A549 (cell line): ENCODE results near the gene ARHGEF37. TPM values are rescaled to one million over a fixed set of nuclear protein-coding genes. Genes with fewer than 3 reads are reported as not detected.

ENCODE experiments used
- ATAC-seq, 2 experiments: fragments of 200-7000 bp in 1 of 2; fragments of >200 bp in 1 of 2; cut with Nextera tagmentation in 1 of 2; cut with Tn5 transposase in 1 of 2; 3 replicates each; pipeline versions ENCODE4 v1.8.0 to v1.9.1; 2018 to 2020; ENCODE audit warnings: mild to moderate bottlenecking in 1 of 2, moderate library complexity in 1 of 2
- CTCF ChIA-PET: fragments of 300-600 bp; sonication (Branson Sonifier 250); formaldehyde crosslinking; extraction: SDS; loops from one replicate; lab custom pipeline; 2021; ENCODE audit warnings: antibody characterized with exemption, inconsistent platforms; lab: Yijun Ruan, JAX
- POLR2A ChIA-PET: fragments of 350-600 bp; formaldehyde crosslinking; extraction: SDS; loops from one replicate; lab custom pipeline; 2021; ENCODE audit warnings: antibody characterized with exemption, inconsistent platforms; lab: Yijun Ruan, JAX
- DNase-seq, 2 experiments: peaks; one replicate each; pipeline versions ENCODE4 v3.0.0 to v3.0.0-alpha.2; 2011 to 2016; ENCODE audit warnings: low read depth in 1 of 2, low spot score in 1 of 2
- FAIRE-seq: peaks from 2 replicates; lab custom pipeline; 2011; peaks lifted over from hg19 to GRCh38; lab: Jason Lieb, UNC
- H3K27ac ChIP-seq, 2 experiments: fragments of >200 bp; sonication (Bioruptor Twin); formaldehyde crosslinking; 3 replicates each; pipeline ENCODE4 v1.5.1; 2016 to 2017
- H3K4me1 ChIP-seq: fragments of >200 bp; sonication (Bioruptor Twin); formaldehyde crosslinking; 3 replicates; pipeline ENCODE4 v1.6.1; 2016
- H3K4me2 ChIP-seq: fragments of >200 bp; sonication (Bioruptor Twin); formaldehyde crosslinking; 3 replicates; pipeline ENCODE4 v1.6.1; 2016
- H3K4me3 ChIP-seq: fragments of >200 bp; sonication (Bioruptor Twin); formaldehyde crosslinking; 3 replicates; pipeline ENCODE4 v1.5.1; 2016
- H3K9me3 ChIP-seq: fragments of >200 bp; sonication (Bioruptor Twin); formaldehyde crosslinking; 3 replicates; pipeline ENCODE4 v1.6.1; 2016
- ATOH8 ChIP-seq: fragments of 250-450 bp; sonication (Bioruptor Pico); IDR thresholded peaks from 2 replicates; pipeline ENCODE4 v1.5.0; 2020; ENCODE audit warnings: low read depth, mild to moderate bottlenecking, moderate library complexity
- BCL3 ChIP-seq: fragments of >200 bp; sonication (Bioruptor Twin); formaldehyde crosslinking; IDR thresholded peaks from 3 replicates; pipeline ENCODE4 v1.6.1; 2016
- BHLHE40 ChIP-seq: IDR thresholded peaks from 2 replicates; pipeline ENCODE4 v1.6.1; 2012; ENCODE audit warnings: low read depth, low read length, inconsistent platforms
- CBX2 ChIP-seq: fragments of 200-600 bp; sonication (generic); IDR thresholded peaks from 2 replicates; pipeline ENCODE4 v1.6.1; 2016; ENCODE audit warnings: low read depth, mild to moderate bottlenecking, borderline replicate concordance
- CBX8 ChIP-seq: fragments of 200-600 bp; sonication (generic); IDR thresholded peaks from 2 replicates; pipeline ENCODE4 v1.6.1; 2016
- CHD4 ChIP-seq: fragments of 200-600 bp; sonication (generic); IDR thresholded peaks from 2 replicates; pipeline ENCODE4 v1.6.1; 2016; ENCODE audit warnings: antibody characterized with exemption, mild to moderate bottlenecking, borderline replicate concordance
- ESRRA ChIP-seq: fragments of 150-350 bp; IDR thresholded peaks from 2 replicates; pipeline ENCODE4 v1.6.1; 2014; ENCODE audit warnings: mild to moderate bottlenecking, low read length, borderline replicate concordance
- HEYL ChIP-seq: fragments of 250-450 bp; sonication (Bioruptor Pico); IDR thresholded peaks from 2 replicates; pipeline ENCODE4 v1.8.0; 2021; ENCODE audit warnings: mild to moderate bottlenecking, moderate library complexity
- HOXA7 ChIP-seq: fragments of 250-450 bp; sonication (Bioruptor Pico); IDR thresholded peaks from 2 replicates; pipeline ENCODE4 v1.5.0; 2020; ENCODE audit warnings: mild to moderate bottlenecking, moderate library complexity
- JUNB ChIP-seq: fragments of >200 bp; sonication (Bioruptor Twin); formaldehyde crosslinking; IDR thresholded peaks from 2 replicates; pipeline ENCODE4 v1.6.1; 2016
- MAFK ChIP-seq: fragments of 450-650 bp; IDR thresholded peaks from 2 replicates; pipeline ENCODE4 v1.6.1; 2014; ENCODE audit not compliant: partially characterized antibody
- MAZ ChIP-seq: fragments of 150-350 bp; IDR thresholded peaks from 2 replicates; pipeline ENCODE4 v1.6.1; 2014; ENCODE audit warnings: antibody characterized with exemption, low read depth, low read length, borderline replicate concordance
- MYC ChIP-seq: IDR thresholded peaks from 2 replicates; pipeline ENCODE4 v1.6.1; 2012; ENCODE audit warnings: mild to moderate bottlenecking, inconsistent platforms, low read length, improper control_type of control experiment, borderline replicate concordance
- NR3C1 ChIP-seq: fragments of >200 bp; sonication (Bioruptor Twin); formaldehyde crosslinking; IDR thresholded peaks from 3 replicates; pipeline ENCODE4 v1.6.1; 2017
- PBX3 ChIP-seq: IDR thresholded peaks from 2 replicates; pipeline ENCODE4 v1.6.1; 2012
- POLR2AphosphoS2 ChIP-seq: conservative IDR thresholded peaks from 2 replicates; pipeline ENCODE4 v1.6.1; 2012; ENCODE audit warnings: low read length, improper control_type of control experiment, inconsistent platforms
- RFX5 ChIP-seq: fragments of 450-650 bp; IDR thresholded peaks from 2 replicates; pipeline ENCODE4 v1.7.1; 2014; ENCODE audit warnings: antibody characterized with exemption, mild to moderate bottlenecking, moderate library complexity
- SREBF2 ChIP-seq: fragments of 450-650 bp; IDR thresholded peaks from 2 replicates; pipeline ENCODE4 v1.6.1; 2014; ENCODE audit warnings: mild to moderate bottlenecking, moderate library complexity
- ZC3H11A ChIP-seq: fragments of 450-650 bp; IDR thresholded peaks from 2 replicates; pipeline ENCODE4 v1.6.1; 2014; ENCODE audit warnings: antibody characterized with exemption, mild to moderate bottlenecking
- ZFP36 ChIP-seq: fragments of 450-650 bp; IDR thresholded peaks from 2 replicates; pipeline ENCODE4 v1.6.1; 2014; ENCODE audit warnings: borderline replicate concordance; ENCODE audit not compliant: partially characterized antibody
- ZNF302 ChIP-seq: fragments of 250-450 bp; sonication (Bioruptor Pico); IDR thresholded peaks from 2 replicates; pipeline ENCODE4 v1.9.0; 2021; ENCODE audit warnings: inconsistent platforms, mild to moderate bottlenecking, moderate library complexity
- WGBS: methylation state at CpG from one replicate; pipeline ENCODE4 v1.1.6; 2017; ENCODE audit errors: missing lambda C conversion rate; 5-methylcytosine and 5-hydroxymethylcytosine counted together
- polyA plus RNA-seq, 4 experiments: library from polyadenylated mRNA; depleted of rRNA in 3 of 4; stranded (reverse); fragments of >200 nt; fragmentation: RNase III in 1 of 4; extraction: RNeasy Plus Mini Kit Qiagen cat#74134 plus additional on column Dnase treatment in 1 of 4; gene quantifications; 2 replicates in 3 of 4; 3 replicates in 1 of 4; pipeline ENCODE4 v1.2.3, GENCODE V29; 2011 to 2017
- TF ChIP-seq, protein P1 (sequence below): IDR thresholded peaks from 2 replicates; pipeline ENCODE4 v1.6.1; 2012; ENCODE audit warnings: low read depth, borderline replicate concordance
- TF ChIP-seq, protein P2 (sequence below): fragments of 450-650 bp; IDR thresholded peaks from 2 replicates; pipeline ENCODE4 v1.6.1; 2014; ENCODE audit warnings: antibody characterized with exemption

Gene ARHGEF37
- polyA plus RNA-seq, 2 of the 4 experiments (the other 2 are of a cell fraction), result 1.2 to 1.5 TPM

- WGBS, result 77% methylated on average over 7 of the region's 7 CpGs
- Histone ChIP-seq H3K4me2 (no peak overlapping the region), H3K4me3 (no peak overlapping the region)
- DNase-seq, result no peak
- no peak for TF ChIP-seq MYC
- TF ChIP-seq BHLHE40, result no peak
- TF ChIP-seq SREBF2, result no peak
- TF ChIP-seq CBX8, result no peak
- no peak for TF ChIP-seq ZC3H11A
- no peak for TF ChIP-seq ZFP36
- TF ChIP-seq RFX5, result no peak
- TF ChIP-seq BCL3, result no peak
- TF ChIP-seq, all 56 proteins: peak for 0
- ATAC-seq (no peak), FAIRE-seq (no peak)
- Histone ChIP-seq H3K9me3 (no peaks in the 10 kb centered on the region), H3K27ac (no peak overlapping the region), H3K4me1 (no peaks in the 10 kb centered on the region)
- POLR2A ChIA-PET, result no interaction called here
- CTCF ChIA-PET, result interaction anchor here (1.0 to 15.6 kb wide), 9 partner anchors 11 to 350 kb away, joined by 3 to 579 read pairs (median 5); no protein-coding TSS in a partner anchor
Observed at GRCh38 chr5:149640350-149640999, 59.2 kb downstream of the ARHGEF37 start.

DNA sequence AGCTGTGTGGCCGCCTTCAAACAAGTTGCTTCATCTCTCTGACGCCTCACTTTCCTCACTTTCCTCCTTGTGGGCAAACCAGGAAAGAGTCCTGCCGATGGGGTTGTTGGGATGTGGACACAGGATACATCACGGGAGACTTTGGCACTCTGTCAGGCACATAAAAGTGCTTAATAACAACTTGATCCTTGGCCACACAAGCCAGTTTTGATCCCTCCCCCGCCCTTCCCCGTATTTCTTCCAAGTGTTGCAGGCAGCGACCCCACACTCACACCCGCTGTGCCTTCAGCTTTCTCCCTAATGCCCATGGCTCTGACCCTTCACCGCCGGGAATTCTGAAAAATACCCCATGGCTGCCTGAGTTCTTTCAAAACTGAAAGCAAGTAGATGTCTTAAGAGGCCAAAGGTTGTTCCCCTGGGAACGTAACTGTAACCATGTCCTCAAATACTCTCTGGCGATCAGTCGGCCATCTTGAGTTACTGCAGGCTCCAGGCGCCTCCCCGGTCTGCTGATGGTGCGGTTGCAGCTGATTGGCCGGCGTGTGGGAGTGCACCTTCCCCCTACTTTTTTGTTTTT lies 59.8 kb downstream of the ARHGEF37 start:
- ATAC-seq (no peak), DNase-seq (peak in 1 of 2 experiments; percentile 33), FAIRE-seq (no peak)
- Histone ChIP-seq H3K4me1 (no peaks in the 10 kb centered on the region), H3K9me3 (no peaks in the 10 kb centered on the region), H3K4me3 (no peak overlapping the region), H3K4me2 (no peak overlapping the region), H3K27ac (no peak overlapping the region)
- 80% methylated on average over 18 of the region's 18 CpGs for WGBS
- ChIA-PET POLR2A (no interaction called here), CTCF (interaction anchor here (1.2 to 15.6 kb wide), 6 partner anchors 12 to 189 kb away, joined by 3 to 579 read pairs (median 5); no protein-coding TSS in a partner anchor)
- TF ChIP-seq, protein P1, sequence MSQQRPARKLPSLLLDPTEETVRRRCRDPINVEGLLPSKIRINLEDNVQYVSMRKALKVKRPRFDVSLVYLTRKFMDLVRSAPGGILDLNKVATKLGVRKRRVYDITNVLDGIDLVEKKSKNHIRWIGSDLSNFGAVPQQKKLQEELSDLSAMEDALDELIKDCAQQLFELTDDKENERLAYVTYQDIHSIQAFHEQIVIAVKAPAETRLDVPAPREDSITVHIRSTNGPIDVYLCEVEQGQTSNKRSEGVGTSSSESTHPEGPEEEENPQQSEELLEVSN, result no peak
- TF ChIP-seq ESRRA (no peak), HEYL (CRISPR knock-in tag) (no peak)

DNA sequence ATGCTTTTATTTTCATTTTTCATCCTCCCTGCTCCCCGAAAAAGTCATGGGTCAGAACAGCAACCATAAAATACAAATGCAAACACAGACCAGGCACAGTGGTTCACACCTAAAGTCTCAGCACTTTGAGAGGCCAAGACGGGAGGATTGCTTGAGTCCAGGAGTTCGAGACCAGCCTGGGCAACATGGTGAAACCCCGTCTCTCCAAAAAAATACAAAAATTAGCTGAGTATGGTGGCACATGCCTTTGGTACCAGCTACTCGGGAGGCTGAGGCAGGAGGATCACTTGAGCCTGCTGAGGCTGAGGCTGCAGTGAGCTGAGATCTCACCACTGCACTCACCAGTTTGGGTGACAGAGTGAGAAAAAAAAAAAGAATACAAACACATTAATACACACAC lies 60.3 kb downstream of the ARHGEF37 start:
- no peaks in the 10 kb centered on the region for H3K4me1 ChIP-seq
- no peak for TF ChIP-seq CBX2
- TF ChIP-seq ZNF302, result no peak
- TF ChIP-seq HOXA7 (CRISPR knock-in tag), result no peak
- TF ChIP-seq JUNB, result no peak
- TF ChIP-seq, protein P2, sequence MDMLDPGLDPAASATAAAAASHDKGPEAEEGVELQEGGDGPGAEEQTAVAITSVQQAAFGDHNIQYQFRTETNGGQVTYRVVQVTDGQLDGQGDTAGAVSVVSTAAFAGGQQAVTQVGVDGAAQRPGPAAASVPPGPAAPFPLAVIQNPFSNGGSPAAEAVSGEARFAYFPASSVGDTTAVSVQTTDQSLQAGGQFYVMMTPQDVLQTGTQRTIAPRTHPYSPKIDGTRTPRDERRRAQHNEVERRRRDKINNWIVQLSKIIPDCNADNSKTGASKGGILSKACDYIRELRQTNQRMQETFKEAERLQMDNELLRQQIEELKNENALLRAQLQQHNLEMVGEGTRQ, result no peak
- no peak for TF ChIP-seq RFX5
- no peak for TF ChIP-seq CHD4
- TF ChIP-seq MAFK, result no peak
- no peak for TF ChIP-seq PBX3
- TF ChIP-seq POLR2AphosphoS2, result no peak
- no peak for TF ChIP-seq ZFP36
- TF ChIP-seq MAZ, result no peak
- TF ChIP-seq ATOH8 (CRISPR knock-in tag), result no peak
- no peak for TF ChIP-seq NR3C1
- H3K27ac ChIP-seq, result no peak overlapping the region
- no peaks in the 10 kb centered on the region for H3K9me3 ChIP-seq
- ATAC-seq, result no peak
- H3K4me3 ChIP-seq, result no peak overlapping the region
- no peak for DNase-seq
- H3K4me2 ChIP-seq, result no peak overlapping the region
- ChIA-PET POLR2A (no interaction called here), CTCF (interaction anchor here (0.6 to 15.6 kb wide), 6 partner anchors 23 to 188 kb away, joined by 3 to 579 read pairs (median 5); no protein-coding TSS in a partner anchor)
- FAIRE-seq, result no peak
- 83% methylated on average over 5 of the region's 5 CpGs for WGBS
